HepG2 (cell line): ENCODE measurements around the gene FAAP20. TPM values are rescaled to one million over a fixed set of nuclear protein-coding genes. Genes with fewer than 3 reads are reported as not detected.

Experiments
- DPF2 ChIP-seq: sonication (generic); formaldehyde crosslinking; IDR thresholded peaks from 2 replicates; pipeline ENCODE4 v1.4.0; 2020; ENCODE audit warnings: mild to moderate bottlenecking, low read depth, missing genetic modification reagents, borderline replicate concordance
- FOXK1 ChIP-seq: sonication (generic); formaldehyde crosslinking; IDR thresholded peaks from 2 replicates; pipeline ENCODE4 v1.4.0; 2020; ENCODE audit warnings: low read depth, missing genetic modification reagents, borderline replicate concordance
- FOXO1 ChIP-seq: sonication (generic); formaldehyde crosslinking; IDR thresholded peaks from 2 replicates; pipeline ENCODE4 v1.4.0; 2020; ENCODE audit warnings: missing genetic modification reagents
- KDM5A ChIP-seq: fragments of 200-600 bp; sonication (generic); IDR thresholded peaks from 2 replicates; pipeline ENCODE4 v1.7.0; 2018; ENCODE audit warnings: antibody characterized with exemption, mild to moderate bottlenecking, low read length, borderline replicate concordance
- MEIS1 ChIP-seq: sonication (generic); formaldehyde crosslinking; IDR thresholded peaks from 2 replicates; pipeline ENCODE4 v1.9.0; 2021; ENCODE audit warnings: mild to moderate bottlenecking, missing genetic modification reagents, moderate library complexity, borderline replicate concordance
- MTA1 ChIP-seq: sonication (generic); formaldehyde crosslinking; IDR thresholded peaks from 2 replicates; pipeline ENCODE4 v1.4.0; 2020; ENCODE audit warnings: missing genetic modification reagents, mild to moderate bottlenecking, borderline replicate concordance
- SIX4 ChIP-seq: sonication (generic); formaldehyde crosslinking; IDR thresholded peaks from 2 replicates; pipeline ENCODE4 v1.4.0; 2020; ENCODE audit warnings: missing genetic modification reagents
- SMAD9 ChIP-seq: sonication (generic); formaldehyde crosslinking; IDR thresholded peaks from 2 replicates; pipeline ENCODE4 v1.5.1; 2020; ENCODE audit warnings: mild to moderate bottlenecking, missing genetic modification reagents
- SP1 ChIP-seq, 2 experiments: fragments of 450-650 bp in 1 of 2; sonication (generic) in 1 of 2; formaldehyde crosslinking in 1 of 2; IDR thresholded peaks; 2 replicates each; pipeline versions ENCODE4 v1.4.0 to v1.6.1; 2016 to 2020; ENCODE audit warnings: missing genetic modification reagents in 1 of 2
- STAT5B ChIP-seq: sonication (generic); formaldehyde crosslinking; IDR thresholded peaks from 2 replicates; pipeline ENCODE4 v1.4.0; 2020; ENCODE audit warnings: missing genetic modification reagents
- TOE1 ChIP-seq: sonication (generic); formaldehyde crosslinking; IDR thresholded peaks from 2 replicates; pipeline ENCODE4 v1.4.0; 2020; ENCODE audit warnings: mild to moderate bottlenecking, missing genetic modification reagents
- ZBTB38 ChIP-seq: sonication (generic); formaldehyde crosslinking; IDR thresholded peaks from 2 replicates; pipeline ENCODE4 v1.5.1; 2020; ENCODE audit warnings: mild to moderate bottlenecking, missing genetic modification reagents
- ZNF251 ChIP-seq: sonication (generic); formaldehyde crosslinking; IDR thresholded peaks from 2 replicates; pipeline ENCODE4 v1.9.0; 2021; ENCODE audit warnings: mild to moderate bottlenecking, missing genetic modification reagents
- ZNF383 ChIP-seq: sonication (generic); formaldehyde crosslinking; IDR thresholded peaks from 2 replicates; pipeline ENCODE4 v1.4.0; 2020; ENCODE audit warnings: missing genetic modification reagents, mild to moderate bottlenecking, borderline replicate concordance
- ZNF672 ChIP-seq: sonication (generic); formaldehyde crosslinking; IDR thresholded peaks from 2 replicates; pipeline ENCODE4 v1.8.1; 2022; ENCODE audit warnings: missing genetic modification reagents
- polyA plus RNA-seq, 8 experiments: library from polyadenylated mRNA; depleted of rRNA in 3 of 8; stranded (reverse) in 7 of 8; unstranded in 1 of 8; fragments of >200 nt; fragmentation: Illumina TruSeq in 4 of 8; extraction: Trizol in 4 of 8; gene quantifications; 2 replicates each; pipeline versions ENCODE4 v1.2.1 to v1.2.3, GENCODE V29; 2011 to 2016; ENCODE audit warnings: low read depth in 4 of 8, missing spikeins in 1 of 8, mixed read lengths in 1 of 8; ENCODE audit not compliant: insufficient read depth in 1 of 8
- total RNA-seq, 5 experiments: library from RNA; depleted of rRNA; stranded (reverse); fragments of >200 nt; fragmentation: Illumina TruSeq; extraction: Trizol; gene quantifications; 2 replicates each; pipeline ENCODE4 v1.2.3, GENCODE V29; 2016; ENCODE audit warnings: low read depth in 1 of 5
- TF ChIP-seq, protein P1 (sequence below): sonication (generic); formaldehyde crosslinking; IDR thresholded peaks from 2 replicates; pipeline ENCODE4 v1.5.0; 2020; ENCODE audit warnings: missing genetic modification reagents
- TF ChIP-seq, protein P2 (sequence below): sonication (generic); formaldehyde crosslinking; IDR thresholded peaks from 2 replicates; pipeline ENCODE4 v1.4.0; 2020; ENCODE audit warnings: missing genetic modification reagents, mild to moderate bottlenecking, borderline replicate concordance

FAAP20 gene
- total and polyA plus RNA-seq, 2 of the 13 experiments (the other 11 are each of a cell fraction or from before 2014, with no cell fraction given) = 9.6 to 10.8 TPM

DNA sequence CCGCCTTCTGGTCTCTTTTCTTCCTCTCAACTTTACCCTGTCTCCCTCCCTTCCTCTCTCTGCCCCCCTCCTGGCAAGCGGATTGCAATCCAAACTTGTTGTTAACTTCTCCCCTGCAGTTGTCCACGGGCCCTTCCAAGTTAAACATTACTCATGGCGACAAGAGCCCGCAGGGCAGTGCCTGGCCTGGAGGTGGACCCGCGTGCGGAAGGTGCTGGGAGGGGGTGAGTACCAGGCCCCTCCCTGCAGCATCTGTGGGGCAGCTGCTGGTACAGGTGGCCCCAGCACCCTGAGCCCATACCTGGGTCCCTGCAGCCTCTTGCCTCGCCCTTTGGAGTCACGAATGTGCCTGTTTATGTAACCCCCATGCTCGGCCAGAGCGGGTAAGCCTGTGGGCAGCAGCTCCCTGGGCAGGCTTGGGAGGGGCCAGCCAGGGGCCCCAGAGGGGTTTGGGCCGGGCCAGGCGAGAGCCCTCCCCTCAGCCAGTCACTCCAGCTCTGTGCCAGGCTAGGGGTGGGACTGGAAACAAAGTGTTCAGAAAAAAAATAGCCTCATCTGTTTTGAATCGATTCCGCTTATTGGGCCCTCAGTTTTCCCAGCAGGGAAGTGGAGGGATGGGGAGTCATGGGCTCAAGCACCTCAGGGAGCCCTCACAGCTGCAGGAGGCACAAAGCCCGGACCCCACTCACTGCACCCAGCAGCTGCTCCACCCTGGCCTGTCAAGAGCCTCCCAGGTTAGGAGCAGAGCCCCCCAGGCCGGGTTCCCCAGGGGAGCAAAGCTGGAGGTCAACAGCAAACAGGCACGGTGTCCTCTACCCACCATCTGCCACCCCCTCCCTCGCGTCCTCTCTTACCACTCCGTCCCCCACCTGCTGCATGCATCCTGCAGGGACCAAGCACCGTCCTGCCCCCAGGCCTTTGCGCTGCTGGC lies 14.0 kb upstream of the FAAP20 start (continued):
- TF ChIP-seq, protein P1, sequence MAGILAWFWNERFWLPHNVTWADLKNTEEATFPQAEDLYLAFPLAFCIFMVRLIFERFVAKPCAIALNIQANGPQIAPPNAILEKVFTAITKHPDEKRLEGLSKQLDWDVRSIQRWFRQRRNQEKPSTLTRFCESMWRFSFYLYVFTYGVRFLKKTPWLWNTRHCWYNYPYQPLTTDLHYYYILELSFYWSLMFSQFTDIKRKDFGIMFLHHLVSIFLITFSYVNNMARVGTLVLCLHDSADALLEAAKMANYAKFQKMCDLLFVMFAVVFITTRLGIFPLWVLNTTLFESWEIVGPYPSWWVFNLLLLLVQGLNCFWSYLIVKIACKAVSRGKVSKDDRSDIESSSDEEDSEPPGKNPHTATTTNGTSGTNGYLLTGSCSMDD = no peak
- TF ChIP-seq FOXK1 (CRISPR knock-in tag) (no peak), ZNF251 (CRISPR knock-in tag) (no peak), ZNF383 (CRISPR knock-in tag) (no peak), DPF2 (no peak), TOE1 (no peak), MTA1 (CRISPR knock-in tag) (no peak), SIX4 (CRISPR knock-in tag) (no peak), ZBTB38 (CRISPR knock-in tag) (no peak), SP1 (IDR thresholded peaks at IDR 0.05) (no peak), SP1 (CRISPR knock-in tag; IDR thresholded peaks at IDR 0.05) (peak; percentile 34; the same call in 1 of the 2 replicates), ZNF672 (CRISPR knock-in tag) (no peak), MEIS1 (CRISPR knock-in tag) (no peak), SMAD9 (CRISPR knock-in tag) (no peak), STAT5B (CRISPR knock-in tag) (no peak), FOXO1 (CRISPR knock-in tag) (no peak; the same call in 1 of the 2 replicates), KDM5A (no peak)
- TF ChIP-seq, protein P2, sequence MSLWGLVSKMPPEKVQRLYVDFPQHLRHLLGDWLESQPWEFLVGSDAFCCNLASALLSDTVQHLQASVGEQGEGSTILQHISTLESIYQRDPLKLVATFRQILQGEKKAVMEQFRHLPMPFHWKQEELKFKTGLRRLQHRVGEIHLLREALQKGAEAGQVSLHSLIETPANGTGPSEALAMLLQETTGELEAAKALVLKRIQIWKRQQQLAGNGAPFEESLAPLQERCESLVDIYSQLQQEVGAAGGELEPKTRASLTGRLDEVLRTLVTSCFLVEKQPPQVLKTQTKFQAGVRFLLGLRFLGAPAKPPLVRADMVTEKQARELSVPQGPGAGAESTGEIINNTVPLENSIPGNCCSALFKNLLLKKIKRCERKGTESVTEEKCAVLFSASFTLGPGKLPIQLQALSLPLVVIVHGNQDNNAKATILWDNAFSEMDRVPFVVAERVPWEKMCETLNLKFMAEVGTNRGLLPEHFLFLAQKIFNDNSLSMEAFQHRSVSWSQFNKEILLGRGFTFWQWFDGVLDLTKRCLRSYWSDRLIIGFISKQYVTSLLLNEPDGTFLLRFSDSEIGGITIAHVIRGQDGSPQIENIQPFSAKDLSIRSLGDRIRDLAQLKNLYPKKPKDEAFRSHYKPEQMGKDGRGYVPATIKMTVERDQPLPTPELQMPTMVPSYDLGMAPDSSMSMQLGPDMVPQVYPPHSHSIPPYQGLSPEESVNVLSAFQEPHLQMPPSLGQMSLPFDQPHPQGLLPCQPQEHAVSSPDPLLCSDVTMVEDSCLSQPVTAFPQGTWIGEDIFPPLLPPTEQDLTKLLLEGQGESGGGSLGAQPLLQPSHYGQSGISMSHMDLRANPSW (CRISPR knock-in tag) = 0 out of 2 replicates have a peak, but pooled peaks have one; percentile 14
